ENCODE results near the gene AARS2. TPM values are rescaled to one million over a fixed set of nuclear protein-coding genes. Genes with fewer than 3 reads are reported as not detected.

AARS2 gene
- total RNA-seq, 5 donors from 2014 or later (not counting 1 experiment from before 2014, with no cell fraction given) = 16.7 to 28.5 (median 25.8) TPM

DNA sequence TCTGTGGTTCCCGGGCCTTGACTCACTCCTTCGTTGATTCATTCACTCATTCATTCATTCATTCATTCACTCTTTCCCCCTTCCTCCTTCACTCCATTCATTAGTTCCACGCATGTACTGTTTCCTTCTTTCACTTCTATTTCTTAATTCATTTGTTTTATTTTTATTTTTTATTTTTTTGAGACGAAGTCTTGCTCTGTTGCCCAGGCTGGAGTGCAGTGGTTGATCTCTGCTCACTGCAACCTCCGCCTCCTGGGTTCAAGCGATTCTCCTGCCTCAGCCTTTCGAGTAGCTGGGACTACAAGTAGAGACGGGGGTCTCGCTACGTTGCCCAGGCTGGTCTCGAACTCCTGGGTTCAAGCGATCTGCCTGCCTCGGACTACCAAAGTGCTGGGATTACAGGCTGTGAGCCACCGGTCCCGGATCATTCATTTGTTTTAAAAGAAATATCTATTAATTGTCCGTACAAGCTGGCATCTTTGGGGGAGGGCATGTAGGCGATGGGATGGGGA is 47.4 kb downstream of the AARS2 start:
- ATAC-seq (replicated peaks in 1 of 4) (no peak), DNase-seq (no peak)
- ChIA-PET CTCF (interaction anchor here in 1 of 2 donors (0.6 kb wide), 1 partner anchor 19 kb away, joined by 3 read pairs; the partner anchor contains the start of gene HSP90AB1), POLR2A (no interaction called here)
- peaks cover 38 to 65% (median 47%) of the 10 kb centered on the region in 3 donors for H3K4me1 Mint-ChIP-seq
- Histone ChIP-seq H3K4me1 (ENCODE audit: control insufficient read depth in 1 of 2, extremely low read depth in 1 of 2, insufficient read depth in 2 of 2, low read length in 2 of 2) (peaks cover 17 to 46% of the 10 kb centered on the region in 2 experiments), H3K9me3 (no peaks in the 10 kb centered on the region), H3K27ac (ENCODE audit: low read length) (peak overlapping the region; percentile 87), H3K36me3 (ENCODE audit: control insufficient read depth in 2 of 2, extremely low read depth in 1 of 2, insufficient read depth in 1 of 2, low read length in 1 of 2) (peaks cover 0 to 3% of the 10 kb centered on the region in 2 donors), H3K27me3 (replicated peaks in 1 of 2; ENCODE audit: control insufficient read depth in 2 of 2, extremely low read depth in 1 of 2, insufficient read depth in 2 of 2, low read length in 1 of 2) (peaks cover 0 to 23% of the 10 kb centered on the region in 2 experiments), H3K4me3 (ENCODE audit: control insufficient read depth in 1 of 2, extremely low read depth in 1 of 2, low read length in 1 of 2) (peak overlapping the region in 1 of 2 donors; percentile 82)
- H3K27ac Mint-ChIP-seq = peak overlapping the region; percentile 80
- H3K36me3 Mint-ChIP-seq = peaks cover 5% of the 10 kb centered on the region
- no peaks in the 10 kb centered on the region for H3K9me3 Mint-ChIP-seq
- peaks cover 5 to 19% of the 10 kb centered on the region in 2 donors for H3K27me3 Mint-ChIP-seq
- 64% methylated on average over 12 of the region's 17 CpGs for WGBS (ENCODE audit: insufficient coverage)
- H3K4me3 Mint-ChIP-seq = peak overlapping the region; percentile 88 to 95 (median 93)

DNA sequence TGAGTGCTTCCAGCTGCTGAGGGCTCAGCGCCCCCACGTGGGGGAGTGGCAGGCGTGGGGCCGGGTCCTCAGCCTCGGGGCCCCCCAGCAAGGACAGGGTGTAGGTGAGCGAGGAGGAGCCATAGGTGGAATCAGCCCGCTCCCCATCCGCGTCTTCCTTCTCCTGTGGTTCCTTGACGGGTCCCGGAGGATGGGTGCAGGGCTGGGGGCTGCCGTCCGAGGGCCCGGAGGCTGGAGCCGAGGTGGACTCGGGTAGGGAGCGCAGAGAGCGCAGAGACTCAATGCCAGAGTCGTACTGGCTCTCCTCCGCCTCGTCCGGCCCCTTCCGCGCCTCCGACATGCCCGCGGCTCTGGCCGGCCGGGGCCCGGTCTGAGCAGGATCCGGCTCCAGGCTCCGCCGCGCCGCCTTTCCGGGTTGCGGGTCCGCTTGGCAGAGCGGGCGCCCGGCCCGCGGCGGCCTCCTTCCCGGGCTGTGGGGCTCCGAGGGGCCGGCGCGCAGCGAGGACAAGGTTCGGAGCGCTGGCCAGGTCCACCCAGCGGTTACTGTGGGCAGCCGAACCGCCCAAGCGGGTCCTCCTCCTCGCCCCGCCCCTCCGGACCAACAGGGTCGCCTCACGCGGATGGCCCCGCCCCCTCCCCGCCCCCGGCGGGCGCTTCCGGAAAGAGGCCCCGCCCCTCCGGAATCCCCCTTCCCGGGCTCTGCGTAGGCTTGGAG is 48.0 kb downstream of the AARS2 start, which contains the start of gene NFKBIE:
Gene NFKBIE (minus strand): TSS at position 545 of the 715 bp plus-strand sequence. CDS start 205 bp downstream, at position 340.
- Mint-ChIP-seq H3K27ac (peak within 1 kb of the TSS; percentile 90 to 98), H3K27me3 (peaks cover 5 to 19% of the 10 kb centered on the region in 2 donors), H3K9me3 (no peaks in the 10 kb centered on the region), H3K36me3 (peaks cover 5% of the 10 kb centered on the region), H3K4me1 (peaks cover 38 to 66% (median 48%) of the 10 kb centered on the region in 3 donors), H3K4me3 (peak within 1 kb of the TSS; percentile 88 to 95 (median 93))
- under 1% methylated on average over 65 of the region's 72 CpGs for WGBS (ENCODE audit: insufficient coverage)
- ChIA-PET CTCF (interaction anchor here (0.6 to 0.8 kb wide), 2 partner anchors 17 to 18 kb away, joined by 3 to 5 read pairs; partner anchors contain the start of gene HSP90AB1 (in 1 of the 2)), POLR2A (interaction anchor here in 1 of 2 donors (0.9 kb wide), 1 partner anchor 12 kb away, joined by 7 read pairs; no protein-coding TSS in a partner anchor)
- Histone ChIP-seq H3K4me1 (ENCODE audit: control insufficient read depth in 1 of 2, extremely low read depth in 1 of 2, insufficient read depth in 2 of 2, low read length in 2 of 2) (peaks cover 17 to 46% of the 10 kb centered on the region in 2 experiments), H3K27me3 (replicated peaks in 1 of 2; ENCODE audit: control insufficient read depth in 2 of 2, extremely low read depth in 1 of 2, insufficient read depth in 2 of 2, low read length in 1 of 2) (peaks cover 0 to 21% of the 10 kb centered on the region in 2 experiments), H3K9me3 (no peaks in the 10 kb centered on the region), H3K36me3 (ENCODE audit: control insufficient read depth in 2 of 2, extremely low read depth in 1 of 2, insufficient read depth in 1 of 2, low read length in 1 of 2) (peaks cover 0 to 7% of the 10 kb centered on the region in 2 donors), H3K27ac (ENCODE audit: low read length) (peak within 1 kb of the TSS; percentile 87), H3K4me3 (ENCODE audit: control insufficient read depth in 1 of 2, extremely low read depth in 1 of 2, low read length in 1 of 2) (peak within 1 kb of the TSS; percentile 79 to 82)
- DNase-seq (peak; percentile 80 to 97 (median 92)), ATAC-seq (replicated peaks in 1 of 4) (peak; percentile 76 to 84 (median 80))

DNA sequence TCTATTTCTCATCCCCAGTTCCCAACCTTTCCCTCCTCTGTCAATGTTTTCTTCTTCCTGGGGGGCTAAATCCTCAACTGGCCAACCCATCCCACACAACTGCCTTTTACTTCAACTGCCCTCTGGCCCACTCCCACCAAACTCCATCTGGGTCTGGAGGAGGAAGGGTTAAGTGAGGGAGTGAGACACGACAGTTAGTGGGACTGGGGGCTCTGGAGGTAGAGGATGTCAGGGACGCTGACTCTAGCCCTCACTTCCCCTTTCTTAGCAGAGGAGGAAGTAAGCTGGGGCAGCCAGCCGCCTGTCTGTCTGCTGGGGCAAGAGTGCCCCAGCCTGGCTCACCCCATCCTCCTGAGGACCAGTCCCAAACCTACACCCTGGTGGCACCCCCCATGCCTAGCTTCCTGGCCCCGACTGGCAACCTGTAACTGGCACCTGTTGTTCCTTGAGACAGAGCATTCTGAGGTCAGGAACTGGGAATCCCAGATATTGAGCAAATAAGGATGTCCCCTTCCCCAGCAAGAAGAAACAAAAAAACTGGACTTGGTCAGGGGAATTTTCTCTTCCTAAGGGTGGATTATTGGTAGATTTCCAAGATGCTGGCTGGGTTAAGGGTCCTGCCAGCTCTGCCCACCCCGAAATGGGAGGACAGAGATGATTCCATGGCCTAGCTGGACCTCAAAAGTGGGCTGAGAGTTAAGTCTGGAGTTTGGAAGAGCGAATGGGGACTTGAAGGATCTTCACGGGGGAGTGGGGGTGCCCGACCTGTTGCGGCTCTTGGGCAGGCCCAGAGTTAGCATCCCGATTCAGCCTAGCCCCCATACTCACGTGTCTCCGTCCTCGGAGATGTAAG is 48.8 kb downstream of the AARS2 start:
- Histone ChIP-seq H3K27ac (ENCODE audit: low read length) (peak overlapping the region; percentile 87), H3K9me3 (no peaks in the 10 kb centered on the region), H3K36me3 (ENCODE audit: control insufficient read depth in 2 of 2, extremely low read depth in 1 of 2, insufficient read depth in 1 of 2, low read length in 1 of 2) (peaks cover 0 to 15% of the 10 kb centered on the region in 2 donors), H3K27me3 (replicated peaks in 1 of 2; ENCODE audit: control insufficient read depth in 2 of 2, extremely low read depth in 1 of 2, insufficient read depth in 2 of 2, low read length in 1 of 2) (peaks cover 0 to 13% of the 10 kb centered on the region in 2 experiments), H3K4me3 (ENCODE audit: control insufficient read depth in 1 of 2, extremely low read depth in 1 of 2, low read length in 1 of 2) (peak overlapping the region; percentile 79 to 82), H3K4me1 (ENCODE audit: control insufficient read depth in 1 of 2, extremely low read depth in 1 of 2, insufficient read depth in 2 of 2, low read length in 2 of 2) (peaks cover 17 to 41% of the 10 kb centered on the region in 2 experiments)
- ATAC-seq (replicated peaks in 1 of 4) (peak in 3 of 4 experiments; percentile 14 to 38 (median 28)), DNase-seq (peak in 13 of 35 experiments; percentile 20 to 61 (median 30))
- 0% methylated on average over 2 of the region's 13 CpGs for WGBS (ENCODE audit: insufficient coverage)
- peak overlapping the region; percentile 88 to 95 (median 93) for H3K4me3 Mint-ChIP-seq
- peak overlapping the region; percentile 90 to 98 for H3K27ac Mint-ChIP-seq
- peaks cover 38 to 58% (median 48%) of the 10 kb centered on the region in 3 donors for H3K4me1 Mint-ChIP-seq
- POLR2A ChIA-PET = interaction anchor here in 1 of 2 donors (0.9 kb wide), 1 partner anchor 11 kb away, joined by 7 read pairs; no protein-coding TSS in a partner anchor
- H3K36me3 Mint-ChIP-seq = peaks cover 5% of the 10 kb centered on the region
- CTCF ChIA-PET = interaction anchor here (0.7 to 0.9 kb wide), 3 partner anchors 10 to 23 kb away, joined by 3 to 5 read pairs (median 4); no protein-coding TSS in a partner anchor
- no peaks in the 10 kb centered on the region for H3K9me3 Mint-ChIP-seq
- H3K27me3 Mint-ChIP-seq = peaks cover 3 to 12% of the 10 kb centered on the region in 2 donors

DNA sequence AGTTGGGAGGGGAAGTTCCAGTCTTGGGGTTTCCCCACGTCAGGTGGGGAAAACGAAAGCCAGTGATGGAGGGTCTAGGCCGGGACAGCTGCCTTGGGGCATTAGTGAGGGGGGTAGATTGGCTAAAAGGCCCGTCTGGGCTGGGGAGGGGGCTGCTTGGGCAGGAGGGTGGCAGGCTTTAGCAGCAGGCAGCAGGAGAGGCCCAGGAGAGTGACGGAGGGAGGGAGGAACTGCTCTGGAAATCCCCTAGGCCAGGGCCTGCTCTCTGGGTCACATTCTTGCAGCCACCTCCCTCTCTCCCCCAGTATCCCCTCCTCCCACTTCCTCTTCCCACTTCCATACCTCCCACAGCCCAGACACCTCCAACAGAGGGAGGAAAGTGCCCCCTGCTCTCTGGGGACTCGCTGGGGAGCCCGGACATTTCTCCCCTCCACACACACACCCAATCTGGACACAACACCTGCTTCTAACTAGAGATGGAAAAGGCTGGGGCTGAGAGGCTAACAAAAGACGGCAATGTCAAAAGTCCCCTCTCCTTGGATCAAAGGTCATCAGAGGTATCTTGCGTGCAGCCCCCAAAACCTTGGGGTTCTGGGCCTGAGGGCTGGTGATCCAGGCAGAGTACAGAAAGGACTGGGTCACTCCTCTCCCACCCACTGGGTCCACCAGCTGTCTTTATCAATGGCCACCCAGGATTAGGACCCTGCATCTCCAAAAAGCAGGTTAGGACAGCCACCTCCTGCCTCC is 49.6 kb downstream of the AARS2 start:
- Mint-ChIP-seq H3K27ac (peak overlapping the region; percentile 90 to 98), H3K4me3 (peak overlapping the region; percentile 88 to 95 (median 93)), H3K9me3 (no peaks in the 10 kb centered on the region), H3K27me3 (peaks cover 0 to 3% of the 10 kb centered on the region in 2 donors), H3K36me3 (peaks cover 11% of the 10 kb centered on the region), H3K4me1 (peaks cover 38 to 61% (median 48%) of the 10 kb centered on the region in 3 donors)
- H3K4me1 ChIP-seq (ENCODE audit: control insufficient read depth in 1 of 2, extremely low read depth in 1 of 2, insufficient read depth in 2 of 2, low read length in 2 of 2) = peaks cover 17 to 41% of the 10 kb centered on the region in 2 experiments
- peaks cover 0 to 6% of the 10 kb centered on the region in 2 experiments for H3K27me3 ChIP-seq (replicated peaks in 1 of 2; ENCODE audit: control insufficient read depth in 2 of 2, extremely low read depth in 1 of 2, insufficient read depth in 2 of 2, low read length in 1 of 2)
- peaks cover 0 to 23% of the 10 kb centered on the region in 2 donors for H3K36me3 ChIP-seq (ENCODE audit: control insufficient read depth in 2 of 2, extremely low read depth in 1 of 2, insufficient read depth in 1 of 2, low read length in 1 of 2)
- ATAC-seq (replicated peaks in 1 of 4) = peak in 1 of 4 experiments; percentile 15
- H3K9me3 ChIP-seq = no peaks in the 10 kb centered on the region
- peak overlapping the region; percentile 79 to 82 for H3K4me3 ChIP-seq (ENCODE audit: control insufficient read depth in 1 of 2, extremely low read depth in 1 of 2, low read length in 1 of 2)
- CTCF ChIA-PET = interaction anchor here in 1 of 2 donors (0.9 to 2.4 kb wide), 2 partner anchors 16 to 22 kb away, joined by 3 to 6 read pairs; no protein-coding TSS in a partner anchor
- 12% methylated on average over 6 of the region's 9 CpGs for WGBS (ENCODE audit: insufficient coverage)
- POLR2A ChIA-PET = interaction anchor here in 1 of 2 donors (0.5 kb wide), 1 partner anchor 42 kb away, joined by 3 read pairs; no protein-coding TSS in a partner anchor
- DNase-seq = peak in 12 of 35 experiments; percentile 5 to 76 (median 34)
- peak overlapping the region; percentile 87 for H3K27ac ChIP-seq (ENCODE audit: low read length)

All from T-cell (primary cell).